Activated CD4-positive, CD25-positive, alpha-beta regulatory T cell (primary cell): Measurements from ENCODE around the gene UBE2N.

Source experiments
- DNase-seq, 4 experiments: peaks; one replicate each; lab custom pipeline; 2025; lab: John Stamatoyannopoulos, UW

UBE2N gene

GRCh38 chr12:93441617-93442410 is at the start of gene UBE2N:
Gene UBE2N (minus strand): TSS chr12:93441947. CDS start chr12:93441884, 63 bp downstream.
- DNase-seq = peak; percentile 94 to 97 (median 95)

GRCh38 chr12:93484315-93484981 is 42.7 kb upstream of the UBE2N start:
- no peak for DNase-seq

GRCh38 chr12:93483151-93483807 is 41.5 kb upstream of the UBE2N start:
- DNase-seq = no peak

- DNase-seq = no peak
Measured at GRCh38 chr12:93482721-93483120, 41.0 kb upstream of the UBE2N start.

GRCh38 chr12:93476555-93476954 is 34.8 kb upstream of the UBE2N start:
- DNase-seq = no peak

- no peak for DNase-seq
Measured at GRCh38 chr12:93469386-93469785, 27.6 kb upstream of the UBE2N start.

- no peak for DNase-seq
Measured at GRCh38 chr12:93468008-93468371, 26.2 kb upstream of the UBE2N start.

- peak; percentile 77 to 89 (median 84) for DNase-seq
Measured at GRCh38 chr12:93467351-93468007, 25.7 kb upstream of the UBE2N start, which contains the start of gene MRPL42. Gene MRPL42 (plus strand): TSS chr12:93467514. CDS start chr12:93469286, 1,772 bp downstream.

- DNase-seq = no peak
Measured at GRCh38 chr12:93466625-93467350, 25.0 kb upstream of the UBE2N start.

- DNase-seq = no peak
Measured at GRCh38 chr12:93465841-93466240, 24.1 kb upstream of the UBE2N start.

GRCh38 chr12:93461503-93461902 is 19.8 kb upstream of the UBE2N start:
- DNase-seq = no peak

GRCh38 chr12:93460902-93461301 is 19.2 kb upstream of the UBE2N start:
- no peak for DNase-seq

GRCh38 chr12:93460003-93460402 is 18.3 kb upstream of the UBE2N start:
- no peak for DNase-seq

GRCh38 chr12:93459097-93459496 is 17.4 kb upstream of the UBE2N start:
- DNase-seq = no peak

- no peak for DNase-seq
Measured at GRCh38 chr12:93456077-93456476, 14.3 kb upstream of the UBE2N start.

- no peak for DNase-seq
Measured at GRCh38 chr12:93453633-93454032, 11.9 kb upstream of the UBE2N start.

- DNase-seq = no peak
Measured at GRCh38 chr12:93451423-93452158, 9.8 kb upstream of the UBE2N start.

- DNase-seq = no peak
Measured at GRCh38 chr12:93449277-93449676, 7.5 kb upstream of the UBE2N start.

- no peak for DNase-seq
Measured at GRCh38 chr12:93448796-93449195, 7.0 kb upstream of the UBE2N start.

GRCh38 chr12:93447555-93448290 is 6.0 kb upstream of the UBE2N start:
- peak in 1 of 4 experiments; percentile 6 for DNase-seq
